IPS-18a (cell line): ENCODE results near the gene ZNF566.

Experiments used
- H3K27ac ChIP-seq: one replicate; pipeline ENCODE4 v1.5.1; 2013; ENCODE audit warnings: low read length
- H3K27me3 ChIP-seq: one replicate; pipeline ENCODE4 v1.6.1; 2013; ENCODE audit warnings: mild to moderate bottlenecking, low read length; ENCODE audit not compliant: control insufficient read depth, insufficient read depth
- H3K36me3 ChIP-seq: one replicate; pipeline ENCODE4 v1.6.1; 2013; ENCODE audit warnings: low read depth, low read length; ENCODE audit not compliant: control insufficient read depth
- H3K4me1 ChIP-seq: one replicate; pipeline ENCODE4 v1.6.1; 2013; ENCODE audit warnings: low read depth, low read length; ENCODE audit not compliant: control insufficient read depth
- H3K4me3 ChIP-seq: one replicate; pipeline ENCODE4 v1.5.1; 2013; ENCODE audit warnings: low read length
- H3K9ac ChIP-seq: one replicate; pipeline ENCODE4 v1.6.1; 2013; ENCODE audit warnings: mild to moderate bottlenecking, low read length, moderate library complexity
- H3K9me3 ChIP-seq: one replicate; pipeline ENCODE4 v1.6.1; 2013; ENCODE audit warnings: low read depth, low read length; ENCODE audit not compliant: control insufficient read depth

Gene ZNF566

DNA sequence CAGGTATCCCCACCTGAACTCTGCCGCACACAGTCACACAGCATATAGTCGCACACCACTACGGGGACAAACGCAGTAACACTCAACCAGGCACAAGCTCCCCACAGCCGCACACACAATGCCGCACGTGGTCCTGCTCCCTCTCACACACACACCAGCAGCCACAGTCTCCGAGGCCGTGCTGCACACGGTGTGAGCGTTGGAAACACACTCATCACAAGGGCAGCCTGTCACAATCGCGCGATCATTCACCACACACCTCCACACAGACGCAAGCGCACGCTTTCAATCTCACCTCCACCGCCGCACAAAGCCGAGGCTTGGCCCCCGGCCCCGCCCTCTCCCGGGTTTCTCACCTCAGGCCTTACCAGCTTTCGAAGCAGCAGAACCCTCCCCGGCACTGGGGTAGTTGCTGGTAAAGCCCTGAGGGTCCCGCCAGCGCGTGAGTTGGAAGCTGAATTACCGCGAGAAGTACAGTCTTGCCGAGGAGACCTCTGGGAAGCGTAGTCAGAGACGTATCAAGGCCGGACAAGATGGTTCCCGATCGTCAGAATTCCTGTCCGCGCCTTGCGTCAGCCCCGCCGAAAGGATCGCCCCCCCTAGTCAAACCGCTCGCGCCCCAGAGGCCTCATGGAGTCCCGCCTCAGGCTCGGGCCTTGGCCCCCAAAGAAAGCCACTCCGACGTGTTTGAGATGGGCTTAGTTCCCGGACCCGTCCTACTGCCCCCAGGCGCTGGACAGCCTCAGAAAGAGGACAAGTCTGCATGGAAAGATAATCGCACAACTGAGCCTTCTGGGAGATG is at the start of gene ZNF566:
Gene ZNF566 (minus strand): TSS at position 444 of the 802 bp plus-strand sequence. CDS start 13,004 bp downstream, outside the sequence.
- Histone ChIP-seq H3K27ac (peak within 1 kb of the TSS; percentile 89), H3K9me3 (peaks cover 5% of the 10 kb centered on the region)

DNA sequence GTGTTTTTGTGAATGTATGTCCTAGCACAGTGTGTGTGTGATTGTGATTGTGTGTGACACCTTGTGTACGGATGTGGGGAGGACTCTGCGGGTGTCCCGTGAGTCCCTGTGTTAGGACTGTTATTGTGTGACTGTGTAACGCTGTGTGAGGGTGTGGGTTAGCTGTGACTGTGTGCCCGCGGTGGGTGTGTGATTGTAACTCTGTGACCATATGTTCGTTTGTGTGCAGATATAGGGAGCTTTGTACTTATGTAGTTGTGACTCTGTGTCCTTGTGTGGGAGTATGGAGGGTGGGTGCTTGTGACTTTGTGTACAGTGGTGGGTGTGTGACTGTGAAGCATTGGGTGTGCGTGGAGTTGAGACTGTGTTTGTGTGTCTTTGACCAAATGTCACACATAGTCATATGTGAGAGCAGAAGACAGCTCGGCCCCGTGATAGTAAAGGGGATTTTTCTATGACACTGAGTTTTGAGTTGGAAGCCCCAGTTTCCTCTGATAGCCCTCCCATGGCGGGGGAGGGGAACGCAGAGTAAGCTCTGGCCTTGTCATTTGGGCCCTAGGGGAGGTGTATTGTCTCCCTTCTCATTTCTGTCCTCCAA is 39.7 kb upstream of the ZNF566 start:
- Histone ChIP-seq H3K9me3 (peaks cover 5% of the 10 kb centered on the region), H3K9ac (peak overlapping the region; percentile 95), H3K27me3 (no peaks in the 10 kb centered on the region), H3K36me3 (peaks cover 10% of the 10 kb centered on the region), H3K27ac (peak overlapping the region; percentile 59), H3K4me3 (peak overlapping the region; percentile 90), H3K4me1 (no peaks in the 10 kb centered on the region)

More for the DNA sequence above, at the start of gene ZNF566:
- no peaks in the 10 kb centered on the region for H3K27me3 ChIP-seq
- H3K4me3 ChIP-seq: peak within 1 kb of the TSS; percentile 96
- no peaks in the 10 kb centered on the region for H3K4me1 ChIP-seq
- H3K36me3 ChIP-seq: no peaks in the 10 kb centered on the region
- H3K9ac ChIP-seq: peak within 1 kb of the TSS; percentile 89

DNA sequence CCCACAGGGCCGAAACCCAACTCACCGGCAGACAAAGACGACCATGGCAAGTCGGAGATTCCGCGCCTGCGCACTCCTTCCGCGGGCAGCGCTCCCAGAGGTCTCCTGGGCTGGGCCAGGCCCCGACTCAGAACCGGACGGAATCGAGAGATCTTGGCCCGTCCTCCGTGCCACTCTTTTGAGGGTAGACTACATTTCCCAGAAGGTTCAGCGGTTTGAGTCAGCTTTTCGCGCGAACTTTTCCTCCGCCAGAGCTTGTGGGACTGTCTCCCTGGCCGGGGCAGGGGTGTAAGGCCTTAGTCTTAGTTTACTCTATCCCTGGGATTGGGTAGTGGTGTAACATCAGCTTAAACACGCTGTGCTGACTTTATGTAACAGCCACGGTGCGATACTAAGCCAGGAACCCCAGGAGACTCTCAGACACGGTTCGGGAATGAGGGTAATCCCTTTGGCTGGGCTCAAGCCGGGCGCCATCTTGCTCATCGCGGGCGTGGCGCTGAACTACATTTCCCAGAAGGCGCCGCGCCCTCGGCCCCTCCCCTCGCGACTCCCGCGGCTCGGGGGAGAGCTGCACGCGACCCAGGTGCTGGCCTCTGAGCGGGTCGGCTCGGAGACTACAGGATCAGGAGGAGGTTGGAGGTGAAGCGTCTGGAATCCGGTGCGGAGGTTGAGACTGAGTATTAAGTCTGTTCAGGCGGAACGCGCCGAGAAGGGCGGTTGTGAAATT is 39.0 kb upstream of the ZNF566 start, which contains the start of gene ZNF260:
Gene ZNF260 (minus strand): TSS at position 78 of the 727 bp plus-strand sequence. CDS start 13,033 bp downstream, outside the sequence.
- peak within 1 kb of the TSS; percentile 97 for H3K27ac ChIP-seq
- H3K9me3 ChIP-seq: peaks cover under 1% of the 10 kb centered on the region
- peak within 1 kb of the TSS; percentile 95 for H3K9ac ChIP-seq
- H3K36me3 ChIP-seq: peaks cover 10% of the 10 kb centered on the region
- H3K4me1 ChIP-seq: no peaks in the 10 kb centered on the region
- H3K4me3 ChIP-seq: peak within 1 kb of the TSS; percentile 90
- no peaks in the 10 kb centered on the region for H3K27me3 ChIP-seq

DNA sequence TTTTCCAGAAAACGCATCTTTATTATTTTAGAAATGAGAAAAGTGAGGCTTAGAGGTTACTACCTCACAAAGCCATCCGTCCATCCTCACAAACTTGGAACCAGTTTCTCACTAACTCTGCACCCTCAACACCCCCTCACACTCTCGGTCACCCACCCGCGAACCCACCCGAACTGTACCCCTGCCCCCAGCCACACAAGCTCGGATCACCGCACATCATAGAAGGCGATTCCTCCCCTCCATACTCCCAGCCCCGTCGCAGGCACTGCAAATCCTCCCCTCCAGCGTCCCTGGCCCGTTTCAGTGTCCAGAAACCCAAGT is 38.5 kb upstream of the ZNF566 start:
- H3K9me3 ChIP-seq: no peaks in the 10 kb centered on the region
- peak overlapping the region; percentile 90 for H3K4me3 ChIP-seq
- H3K27ac ChIP-seq: peak overlapping the region; percentile 97
- H3K4me1 ChIP-seq: no peaks in the 10 kb centered on the region
- peaks cover 15% of the 10 kb centered on the region for H3K36me3 ChIP-seq
- peak overlapping the region; percentile 95 for H3K9ac ChIP-seq
- H3K27me3 ChIP-seq: no peaks in the 10 kb centered on the region

DNA sequence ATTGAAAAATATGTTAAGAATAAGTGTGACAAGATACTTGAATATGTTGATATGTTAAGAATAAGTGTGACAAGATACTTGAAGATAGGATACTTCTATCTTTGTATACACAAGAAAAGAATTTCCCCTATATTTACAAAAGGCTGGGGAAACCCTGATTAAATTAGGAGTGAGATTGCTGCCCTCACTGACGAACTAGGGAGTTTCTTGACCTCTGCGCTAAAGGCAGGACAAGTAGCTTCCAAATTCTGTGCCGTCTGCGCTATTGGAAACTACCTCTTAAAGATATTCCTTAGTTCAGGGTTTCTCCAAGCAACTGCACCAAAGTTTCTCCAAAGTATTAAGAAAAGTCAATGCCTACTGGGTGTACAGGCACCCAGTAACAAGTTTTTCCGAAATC is 38.0 kb upstream of the ZNF566 start:
- Histone ChIP-seq H3K27ac (peak overlapping the region; percentile 97), H3K9ac (peak overlapping the region; percentile 95), H3K4me3 (peak overlapping the region; percentile 90), H3K9me3 (no peaks in the 10 kb centered on the region), H3K36me3 (peaks cover 19% of the 10 kb centered on the region), H3K4me1 (no peaks in the 10 kb centered on the region), H3K27me3 (no peaks in the 10 kb centered on the region)

DNA sequence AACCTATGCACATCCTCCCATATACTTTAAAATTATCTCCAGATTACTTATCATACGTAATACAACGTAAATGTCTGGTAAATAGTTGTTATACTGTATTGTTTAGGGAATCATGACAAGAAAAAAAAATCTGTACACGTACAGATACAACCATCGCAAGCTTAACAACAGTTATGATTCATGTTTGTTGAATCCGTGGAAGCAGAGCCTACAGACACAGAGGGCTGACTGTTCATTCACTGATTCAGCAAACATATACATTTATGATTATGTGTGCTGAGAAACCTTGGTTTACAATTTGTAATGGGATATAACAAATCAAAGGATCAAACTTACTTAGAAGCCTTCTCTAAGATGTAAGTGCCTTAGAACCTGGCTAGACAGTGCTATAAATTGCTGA is 37.2 kb upstream of the ZNF566 start:
- H3K9me3 ChIP-seq: no peaks in the 10 kb centered on the region
- no peaks in the 10 kb centered on the region for H3K27me3 ChIP-seq
- H3K27ac ChIP-seq: no peak overlapping the region
- peak overlapping the region; percentile 90 for H3K4me3 ChIP-seq
- peaks cover 19% of the 10 kb centered on the region for H3K36me3 ChIP-seq
- no peaks in the 10 kb centered on the region for H3K4me1 ChIP-seq
- H3K9ac ChIP-seq: no peak overlapping the region

DNA sequence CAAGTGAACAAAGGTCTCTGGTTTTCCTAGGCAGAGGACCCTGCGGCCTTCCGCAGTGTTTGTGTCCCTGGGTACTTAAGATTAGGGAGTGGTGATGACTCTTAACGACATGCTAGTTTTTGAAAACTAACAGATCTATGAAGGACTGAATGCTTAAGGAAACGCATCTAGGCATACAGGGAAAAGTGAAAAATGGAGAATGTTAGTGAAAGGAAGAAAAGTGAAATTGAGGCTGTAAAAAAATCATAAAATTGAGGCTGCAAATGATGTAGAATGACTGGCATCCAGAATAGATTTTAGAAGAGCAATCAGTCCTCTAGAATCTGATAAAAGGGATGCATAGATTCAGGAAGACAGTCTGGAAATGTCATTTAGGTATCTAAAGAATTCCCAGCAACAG is 35.3 kb upstream of the ZNF566 start:
- Histone ChIP-seq H3K9ac (no peak overlapping the region), H3K36me3 (peaks cover 26% of the 10 kb centered on the region), H3K9me3 (peaks cover 3% of the 10 kb centered on the region), H3K4me1 (no peaks in the 10 kb centered on the region), H3K27ac (no peak overlapping the region), H3K27me3 (no peaks in the 10 kb centered on the region), H3K4me3 (no peak overlapping the region)

DNA sequence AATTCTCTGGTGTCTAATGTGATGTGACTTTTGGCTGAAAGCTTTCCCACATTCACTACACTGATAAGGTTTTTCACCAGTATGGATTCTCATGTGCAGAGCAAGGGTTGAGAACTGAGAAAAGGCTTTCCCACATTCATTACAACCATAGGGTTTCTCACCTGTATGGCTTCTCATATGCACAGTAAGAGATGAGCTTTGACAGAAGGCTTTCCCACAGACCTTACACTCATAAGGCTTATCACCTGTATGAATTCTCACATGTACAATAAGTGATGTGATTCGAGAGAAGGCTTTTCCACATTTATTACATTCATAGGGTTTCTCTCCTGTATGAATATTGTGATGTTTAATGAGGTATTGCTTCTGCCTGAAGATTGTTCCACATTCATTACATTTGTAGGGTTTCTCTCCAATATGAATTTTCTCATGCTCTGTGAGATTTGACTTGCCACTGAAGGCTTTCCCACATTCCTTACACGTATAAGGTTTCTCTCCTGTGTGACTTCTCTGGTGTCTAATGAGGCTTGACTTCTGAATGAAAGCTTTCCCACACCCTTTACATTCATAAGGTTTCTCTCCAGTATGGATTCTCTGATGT is 24.8 kb upstream of the ZNF566 start:
- H3K9ac ChIP-seq: no peak overlapping the region
- H3K27ac ChIP-seq: no peak overlapping the region
- H3K27me3 ChIP-seq: no peaks in the 10 kb centered on the region
- H3K9me3 ChIP-seq: peaks cover 72% of the 10 kb centered on the region
- peaks cover 56% of the 10 kb centered on the region for H3K36me3 ChIP-seq
- no peaks in the 10 kb centered on the region for H3K4me1 ChIP-seq
- H3K4me3 ChIP-seq: no peak overlapping the region

DNA sequence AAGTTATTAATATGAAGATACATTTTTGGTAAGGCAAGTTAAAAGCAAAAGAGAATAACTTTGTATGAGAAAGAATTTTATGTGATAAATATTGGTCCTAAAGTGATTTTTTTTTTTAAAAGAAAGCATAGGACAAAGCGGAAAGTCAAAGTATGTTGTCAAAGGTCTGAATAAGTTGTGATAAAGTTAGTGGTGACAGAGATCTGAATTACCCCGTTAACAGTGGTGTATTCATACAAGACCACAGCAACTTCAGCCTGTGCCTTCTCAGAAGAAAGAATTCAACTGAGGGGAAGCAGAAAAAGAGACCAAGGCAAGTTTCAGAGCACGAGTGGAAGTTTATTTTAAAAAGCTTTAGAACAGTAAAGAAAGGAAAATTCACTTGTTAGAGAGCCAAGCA is 19.0 kb upstream of the ZNF566 start:
- no peaks in the 10 kb centered on the region for H3K4me1 ChIP-seq
- H3K9ac ChIP-seq: no peak overlapping the region
- no peaks in the 10 kb centered on the region for H3K27me3 ChIP-seq
- peaks cover 28% of the 10 kb centered on the region for H3K9me3 ChIP-seq
- peaks cover under 1% of the 10 kb centered on the region for H3K36me3 ChIP-seq
- no peak overlapping the region for H3K4me3 ChIP-seq
- no peak overlapping the region for H3K27ac ChIP-seq

DNA sequence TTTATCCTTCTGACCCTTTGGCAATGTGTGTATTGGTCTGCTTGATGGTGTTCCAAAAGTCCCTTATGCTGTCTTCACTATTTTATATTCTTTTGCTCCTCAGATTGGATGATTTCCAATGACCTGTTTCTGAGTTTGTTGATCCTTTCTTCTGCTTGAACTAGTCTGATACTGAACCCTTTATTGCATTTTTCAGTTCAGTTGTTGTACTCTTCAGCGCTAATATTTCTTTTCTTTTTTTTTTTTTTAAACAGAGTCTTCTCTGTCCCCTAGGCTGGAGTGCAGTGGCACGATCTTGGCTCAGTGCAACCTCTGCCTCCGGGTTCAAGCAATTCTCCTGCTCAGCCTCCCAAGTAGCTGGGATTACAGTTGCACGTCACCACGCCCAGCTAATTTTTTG is 12.6 kb upstream of the ZNF566 start:
- Histone ChIP-seq H3K4me1 (no peaks in the 10 kb centered on the region), H3K9ac (no peak overlapping the region), H3K4me3 (no peak overlapping the region), H3K27me3 (no peaks in the 10 kb centered on the region), H3K36me3 (no peaks in the 10 kb centered on the region), H3K27ac (no peak overlapping the region), H3K9me3 (peaks cover 5% of the 10 kb centered on the region)

DNA sequence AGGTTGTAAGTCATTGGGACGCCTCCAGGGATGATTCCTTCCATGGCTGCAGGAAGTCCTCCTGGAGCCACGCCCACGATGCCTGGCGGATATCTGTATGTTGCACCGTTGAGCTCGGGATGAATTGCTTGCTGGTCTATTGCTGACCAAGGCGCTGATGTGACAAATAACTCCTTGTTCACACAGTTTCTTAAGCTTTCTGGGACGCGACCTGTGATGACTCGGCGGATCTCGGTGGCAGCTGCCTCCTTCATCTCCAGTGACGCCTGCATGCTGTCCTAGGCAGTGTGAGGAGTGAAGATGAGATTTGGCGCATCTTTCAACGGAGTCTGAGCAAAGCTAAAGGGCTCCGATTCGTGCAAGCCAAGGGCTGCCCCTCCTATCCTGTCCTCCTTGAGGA is 7.6 kb upstream of the ZNF566 start:
- no peaks in the 10 kb centered on the region for H3K36me3 ChIP-seq
- H3K4me3 ChIP-seq: no peak overlapping the region
- H3K9ac ChIP-seq: no peak overlapping the region
- no peaks in the 10 kb centered on the region for H3K27me3 ChIP-seq
- H3K9me3 ChIP-seq: peaks cover 5% of the 10 kb centered on the region
- no peak overlapping the region for H3K27ac ChIP-seq
- no peaks in the 10 kb centered on the region for H3K4me1 ChIP-seq
